PC-3 (cell line): ENCODE results near the gene OXNAD1. TPM values are rescaled to one million over a fixed set of nuclear protein-coding genes. Genes with fewer than 3 reads are reported as not detected.

Experiments
- ATAC-seq: fragments of 200-7000 bp; cut with Tn5 transposase; 2 replicates; pipeline ENCODE4 v1.9.1; 2020; ENCODE audit warnings: mild to moderate bottlenecking, moderate library complexity
- BruUV-seq: library from RNA; stranded (reverse); fragments of 400-500 nt; replicated peaks from 2 replicates; lab custom pipeline; 2021; lab: Mats Ljungman, UMichigan
- CTCF ChIA-PET: fragments of 300-600 bp; sonication (Branson Sonifier 250); formaldehyde crosslinking; loops from one replicate; lab custom pipeline; 2022; ENCODE audit warnings: antibody characterized with exemption; lab: Charles Lee
- POLR2A ChIA-PET: fragments of 300-600 bp; sonication (Branson Sonifier 250); formaldehyde crosslinking; loops from one replicate; lab custom pipeline; 2022; ENCODE audit warnings: antibody characterized with exemption; ENCODE audit not compliant: unreplicated experiment; lab: Charles Lee
- DNase-seq: peaks from one replicate; pipeline ENCODE4 v3.0.0-alpha.2; 2015
- H2AFZ ChIP-seq: fragments of 300-600 bp; sonication (generic); 2 replicates; pipeline ENCODE4 v1.6.0; 2016; ENCODE audit warnings: antibody characterized with exemption, low read length
- H3F3A ChIP-seq: fragments of 300-600 bp; sonication (generic); one replicate; pipeline ENCODE4 v1.6.0; 2017; ENCODE audit warnings: antibody characterized with exemption, low read length, control low read depth, mild to moderate bottlenecking; ENCODE audit not compliant: unreplicated experiment
- H3K27ac ChIP-seq: fragments of 300-600 bp; sonication (generic); 2 replicates; pipeline ENCODE4 v1.5.1; 2016; ENCODE audit warnings: mild to moderate bottlenecking, low read length
- H3K27me3 ChIP-seq: fragments of 300-600 bp; sonication (generic); 2 replicates; pipeline ENCODE4 v1.6.1; 2016; ENCODE audit warnings: low read length, mixed read lengths
- H3K36me3 ChIP-seq: fragments of 300-600 bp; sonication (generic); 2 replicates; pipeline ENCODE4 v1.6.1; 2016; ENCODE audit warnings: low read depth, mixed run types, low read length, mixed read lengths
- H3K4me1 ChIP-seq: fragments of 300-600 bp; sonication (generic); 2 replicates; pipeline ENCODE4 v1.5.1; 2016; ENCODE audit warnings: low read length; ENCODE audit not compliant: insufficient read depth
- H3K4me2 ChIP-seq: fragments of 300-600 bp; sonication (generic); 2 replicates; pipeline ENCODE4 v1.6.0; 2016; ENCODE audit warnings: low read length
- H3K4me3 ChIP-seq: fragments of 300-600 bp; sonication (generic); 2 replicates; pipeline ENCODE4 v1.5.1; 2016; ENCODE audit warnings: mild to moderate bottlenecking, low read length, mixed read lengths
- H3K79me2 ChIP-seq: fragments of 300-600 bp; sonication (generic); 2 replicates; pipeline ENCODE4 v1.6.1; 2017; ENCODE audit warnings: low read length, mixed read lengths
- H3K9ac ChIP-seq: fragments of 300-600 bp; sonication (generic); 2 replicates; pipeline ENCODE4 v1.6.0; 2016; ENCODE audit warnings: mild to moderate bottlenecking, low read length
- H3K9me2 ChIP-seq: fragments of 300-600 bp; sonication (generic); replicated peaks from 2 replicates; pipeline ENCODE4 v1.6.1; 2016; ENCODE audit warnings: mixed run types, low read length, mixed read lengths
- H3K9me3 ChIP-seq: fragments of 300-600 bp; sonication (generic); 2 replicates; pipeline ENCODE4 v1.6.1; 2016; ENCODE audit warnings: low read length, mixed read lengths
- H4K20me1 ChIP-seq: fragments of 300-600 bp; sonication (generic); 2 replicates; pipeline ENCODE4 v1.6.1; 2016; ENCODE audit warnings: low read length, mixed read lengths
- CTCF ChIP-seq: fragments of 300-600 bp; sonication (generic); conservative IDR thresholded peaks from 2 replicates; pipeline ENCODE4 v1.5.1; 2017; ENCODE audit warnings: antibody characterized with exemption, low read depth, mild to moderate bottlenecking, low read length
- EZH2 ChIP-seq: fragments of 300-600 bp; sonication (generic); IDR thresholded peaks from one replicate; pipeline ENCODE4 v1.6.1; 2017; ENCODE audit warnings: antibody characterized with exemption, mild to moderate bottlenecking, low read length; ENCODE audit not compliant: unreplicated experiment
- EZH2phosphoT487 ChIP-seq: fragments of 300-600 bp; sonication (generic); IDR thresholded peaks from 2 replicates; pipeline ENCODE4 v1.6.1; 2018; ENCODE audit warnings: mild to moderate bottlenecking, antibody characterized with exemption, low read length, borderline replicate concordance
- intact Hi-C: fragments of 100-400 bp; cut with micrococcal nuclease; formaldehyde crosslinking; loops from 2 replicates; pipeline ENCODE4 v1.9.0; 2023
- total RNA-seq: library from RNA; depleted of rRNA; stranded (reverse); fragments of >200 nt; gene quantifications from 2 replicates; pipeline ENCODE4 v1.2.3, GENCODE V29; 2014

OXNAD1 gene
- total RNA-seq, 1 experiment from 2014 or later: 20.5 TPM

- Histone ChIP-seq H4K20me1 (peaks cover 6% of the 10 kb centered on the region; the same call in 1 of the 2 replicates), H3K79me2 (peaks cover 74% of the 10 kb centered on the region), H3K36me3 (peaks cover 7% of the 10 kb centered on the region; the same call in 1 of the 2 replicates), H3K9ac (peak overlapping the region; percentile 88), H2AFZ (peak overlapping the region; percentile 80), H3K4me3 (peak overlapping the region; percentile 80), H3K27ac (peak overlapping the region; percentile 42), H3F3A (no peaks in the 10 kb centered on the region), H3K9me2 (no peaks in the 10 kb centered on the region), H3K9me3 (no peaks in the 10 kb centered on the region), H3K27me3 (no peaks in the 10 kb centered on the region), H3K4me1 (peaks cover 26% of the 10 kb centered on the region), H3K4me2 (peak overlapping the region; percentile 97)
- TF ChIP-seq CTCF (no peak), EZH2phosphoT487 (no peak), EZH2 (no peak)
- BruUV-seq: TSS peak; percentile 85
- ChIA-PET CTCF (no interaction called here), POLR2A (interaction anchor here (0.6 kb wide), 2 partner anchors 75 to 284 kb away, joined by 3 to 5 read pairs; no protein-coding TSS in a partner anchor)
- DNase-seq (no peak), ATAC-seq (no peak)
- intact Hi-C loops: loop anchor here (10.0 kb wide), 1 partner anchor 769 kb away; no protein-coding TSS in a partner anchor
These were observed 409 bp downstream of the OXNAD1 start for GRCh38 chr3:16265455-16265786.

DNA sequence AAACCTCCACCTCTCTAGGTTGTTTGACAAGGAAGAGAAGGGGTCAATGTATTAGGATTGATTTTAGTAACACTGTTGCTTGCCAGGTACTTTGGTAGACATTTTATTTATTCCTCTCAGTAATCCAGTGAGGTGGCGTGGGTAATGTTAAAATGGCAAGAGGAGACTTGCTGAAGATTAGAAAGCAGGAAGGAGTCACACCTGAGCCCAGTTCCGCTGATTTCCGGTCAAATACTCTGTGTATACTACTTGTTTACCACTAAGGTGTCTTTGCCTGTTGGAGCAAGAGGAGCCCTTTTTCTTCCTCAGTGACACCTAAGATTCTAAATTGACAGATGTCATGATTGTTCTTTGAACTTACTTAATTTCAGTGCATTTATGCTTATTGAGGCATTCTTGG is 1.7 kb downstream of the OXNAD1 start:
- ChIA-PET POLR2A (interaction anchor here (0.7 kb wide), 1 partner anchor 216 kb away, joined by 9 read pairs; no protein-coding TSS in a partner anchor), CTCF (interaction anchor here (0.6 kb wide), 1 partner anchor 398 kb away, joined by 4 read pairs; no protein-coding TSS in a partner anchor)
- Histone ChIP-seq H3K4me2 (peak overlapping the region; percentile 97), H3K9me3 (no peaks in the 10 kb centered on the region), H3K4me3 (peak overlapping the region; percentile 80), H3K9me2 (no peaks in the 10 kb centered on the region), H3K4me1 (peaks cover 26% of the 10 kb centered on the region), H3K79me2 (peaks cover 69% of the 10 kb centered on the region), H3K36me3 (peaks cover 4% of the 10 kb centered on the region; the same call in 1 of the 2 replicates), H4K20me1 (peaks cover 6% of the 10 kb centered on the region; the same call in 1 of the 2 replicates), H3K9ac (0 out of 2 replicates have a peak overlapping the region, but pooled peaks have one; percentile 88), H3F3A (no peaks in the 10 kb centered on the region), H3K27ac (no peak overlapping the region), H2AFZ (0 out of 2 replicates have a peak overlapping the region, but pooled peaks have one; percentile 2), H3K27me3 (no peaks in the 10 kb centered on the region)
- no TSS peak for BruUV-seq
- DNase-seq (peak; percentile 23), ATAC-seq (no peak)
- no peak for TF ChIP-seq CTCF
- intact Hi-C loops: loop anchor here (10.0 kb wide), 1 partner anchor 768 kb away; no protein-coding TSS in a partner anchor

GRCh38 chr3:16270855-16271254 is 5.8 kb downstream of the OXNAD1 start:
- H3K9ac ChIP-seq: no peak overlapping the region
- intact Hi-C loops: no loop called here
- no TSS peak for BruUV-seq
- ATAC-seq: no peak
- TF ChIP-seq CTCF (no peak), EZH2phosphoT487 (no peak), EZH2 (no peak)
- no peaks in the 10 kb centered on the region for H3K9me2 ChIP-seq
- no peak overlapping the region for H3K27ac ChIP-seq
- H2AFZ ChIP-seq: no peak overlapping the region
- no peaks in the 10 kb centered on the region for H3K9me3 ChIP-seq
- H3K4me3 ChIP-seq: no peak overlapping the region
- H3K36me3 ChIP-seq: peaks cover 14% of the 10 kb centered on the region; the same call in 1 of the 2 replicates
- peaks cover 32% of the 10 kb centered on the region for H3K79me2 ChIP-seq
- CTCF ChIA-PET: no interaction called here
- no peaks in the 10 kb centered on the region for H3F3A ChIP-seq
- H3K4me1 ChIP-seq: peaks cover 18% of the 10 kb centered on the region
- no peaks in the 10 kb centered on the region for H3K27me3 ChIP-seq
- DNase-seq: no peak
- POLR2A ChIA-PET: no interaction called here
- peaks cover 6% of the 10 kb centered on the region; the same call in 1 of the 2 replicates for H4K20me1 ChIP-seq
- no peak overlapping the region for H3K4me2 ChIP-seq
